GM23338 (cell line): ENCODE data around the gene CACNA1C. TPM values are rescaled to one million over a fixed set of nuclear protein-coding genes. Genes with fewer than 3 reads are reported as not detected.
A peak's percentile ranks its signal among the peaks of the same experiment; 100 is the strongest.

ENCODE experiments used
- ATAC-seq: fragments of 200-7000 bp; cut with Tn5 transposase; 3 replicates; pipeline ENCODE4 v1.9.1; 2020
- DNase-seq: peaks from one replicate; pipeline ENCODE4 v3.0.0-alpha.2; 2015; ENCODE audit warnings: low spot score
- H2AFZ ChIP-seq: fragments of 200-600 bp; sonication (generic); 2 replicates; pipeline ENCODE4 v1.8.0; 2016; ENCODE audit warnings: antibody characterized with exemption, mild to moderate bottlenecking, moderate library complexity
- H3F3A ChIP-seq: fragments of 200-600 bp; sonication (generic); replicated peaks from 2 replicates; pipeline ENCODE4 v1.8.0; 2017; ENCODE audit warnings: antibody characterized with exemption, mixed run types, low read depth
- H3K27ac ChIP-seq: fragments of 200-600 bp; sonication (generic); 2 replicates; pipeline ENCODE4 v1.6.1; 2016; ENCODE audit warnings: low read depth
- H3K27me3 ChIP-seq: fragments of 200-600 bp; sonication (generic); 2 replicates; pipeline ENCODE4 v1.8.0; 2016; ENCODE audit warnings: mild to moderate bottlenecking, mixed run types, moderate library complexity; ENCODE audit not compliant: insufficient read depth
- H3K36me3 ChIP-seq: fragments of 200-600 bp; sonication (generic); 2 replicates; pipeline ENCODE4 v1.8.0; 2016; ENCODE audit warnings: mild to moderate bottlenecking; ENCODE audit not compliant: insufficient read depth
- H3K4me1 ChIP-seq: fragments of 200-600 bp; sonication (generic); 2 replicates; pipeline ENCODE4 v1.8.0; 2016; ENCODE audit warnings: mild to moderate bottlenecking, moderate library complexity; ENCODE audit not compliant: insufficient read depth
- H3K4me2 ChIP-seq: fragments of 200-600 bp; sonication (generic); 2 replicates; pipeline ENCODE4 v1.7.1; 2017; ENCODE audit warnings: mixed run types
- H3K4me3 ChIP-seq: fragments of 200-600 bp; sonication (generic); 2 replicates; pipeline ENCODE4 v1.6.1; 2016; ENCODE audit warnings: mixed run types
- H3K79me2 ChIP-seq: fragments of 200-600 bp; sonication (generic); replicated peaks from 2 replicates; pipeline ENCODE4 v1.8.0; 2017; ENCODE audit warnings: mild to moderate bottlenecking; ENCODE audit not compliant: insufficient read depth
- H3K9me2 ChIP-seq: fragments of 200-600 bp; sonication (generic); 2 replicates; pipeline ENCODE4 v1.8.0; 2017; ENCODE audit not compliant: insufficient read depth
- H4K20me1 ChIP-seq: fragments of 200-600 bp; sonication (generic); replicated peaks from 2 replicates; pipeline ENCODE4 v1.8.0; 2017; ENCODE audit warnings: mild to moderate bottlenecking; ENCODE audit not compliant: insufficient read depth
- H3K27ac Mint-ChIP-seq: 2 replicates; pipeline ENCODE4 v1.8.0; 2020; ENCODE audit warnings: inconsistent platforms, mild to moderate bottlenecking, moderate library complexity, mixed read lengths
- H3K27me3 Mint-ChIP-seq: 3 replicates; pipeline ENCODE4 v1.8.0; 2022; ENCODE audit warnings: low read depth, mild to moderate bottlenecking, moderate library complexity, mixed read lengths, inconsistent platforms; ENCODE audit not compliant: insufficient read depth, poor library complexity
- H3K36me3 Mint-ChIP-seq: 3 replicates; pipeline ENCODE4 v1.8.0; 2021; ENCODE audit warnings: low read depth, mild to moderate bottlenecking, inconsistent platforms, moderate library complexity, mixed read lengths
- H3K4me1 Mint-ChIP-seq: 3 replicates; pipeline ENCODE4 v1.8.0; 2020; ENCODE audit warnings: mild to moderate bottlenecking, inconsistent platforms, mixed read lengths
- H3K4me3 Mint-ChIP-seq: 3 replicates; pipeline ENCODE4 v1.8.0; 2021; ENCODE audit warnings: moderate library complexity, mild to moderate bottlenecking, inconsistent platforms, mixed read lengths
- H3K9me3 Mint-ChIP-seq: 3 replicates; pipeline ENCODE4 v1.8.0; 2020; ENCODE audit warnings: moderate library complexity, mild to moderate bottlenecking, inconsistent platforms, mixed read lengths
- EZH2phosphoT487 ChIP-seq: fragments of 200-600 bp; sonication (generic); IDR thresholded peaks from one replicate; pipeline ENCODE4 v1.8.1; 2018; ENCODE audit warnings: antibody characterized with exemption; ENCODE audit not compliant: unreplicated experiment
- NANOG ChIP-seq: IDR thresholded peaks from 2 replicates; pipeline ENCODE4 v1.6.1; 2016; ENCODE audit warnings: antibody characterized with exemption, borderline replicate concordance
- REST ChIP-seq: IDR thresholded peaks from one replicate; pipeline ENCODE4 v1.6.1; 2018; ENCODE audit warnings: antibody characterized with exemption; ENCODE audit not compliant: unreplicated experiment
- STAT1 ChIP-seq: IDR thresholded peaks from one replicate; pipeline ENCODE4 v1.6.1; 2016; ENCODE audit warnings: antibody characterized with exemption; ENCODE audit not compliant: unreplicated experiment
- ZNF462 ChIP-seq: fragments of 250-450 bp; sonication (Bioruptor Pico); IDR thresholded peaks from 2 replicates; pipeline ENCODE4 v1.5.0; 2020; ENCODE audit warnings: mild to moderate bottlenecking, moderate library complexity
- polyA plus RNA-seq: library from polyadenylated mRNA; unstranded; fragments of >200 nt; fragmentation: Nextera tagmentation; extraction: Ambion mirVana; gene quantifications from 2 replicates; pipeline ENCODE4 v1.2.1, GENCODE V29; 2016
- total RNA-seq: library from RNA; depleted of rRNA; stranded (reverse); fragments of >200 nt; shearing (Covaris generic); gene quantifications from 2 replicates; pipeline ENCODE4 v1.2.3, GENCODE V29; 2014

Gene CACNA1C
- total and polyA plus RNA-seq, 2 experiments from 2014 or later, result 0.78 to 2.1 TPM

- TF ChIP-seq ZNF462 (CRISPR knock-in tag) (no peak), STAT1 (no peak), EZH2phosphoT487 (no peak), NANOG (no peak)
Measured at GRCh38 chr12:2319136-2319535, 266.3 kb downstream of the CACNA1C start (continued).

GRCh38 chr12:2319737-2320506 is 267.1 kb downstream of the CACNA1C start:
- no peaks in the 10 kb centered on the region for H3K4me1 ChIP-seq
- H3K79me2 ChIP-seq, result no peaks in the 10 kb centered on the region
- H3K27me3 ChIP-seq, result no peaks in the 10 kb centered on the region
- Mint-ChIP-seq H3K27ac (peak overlapping the region; percentile 20; the same call in 1 of the 2 replicates), H3K9me3 (no peaks in the 10 kb centered on the region), H3K27me3 (peaks cover 3% of the 10 kb centered on the region), H3K36me3 (no peaks in the 10 kb centered on the region), H3K4me1 (peaks cover 2% of the 10 kb centered on the region), H3K4me3 (no peak overlapping the region)
- ATAC-seq (no peak), DNase-seq (no peak)
- no peak overlapping the region for H3K4me3 ChIP-seq
- H3F3A ChIP-seq, result no peaks in the 10 kb centered on the region
- H3K27ac ChIP-seq, result no peak overlapping the region
- H4K20me1 ChIP-seq, result no peaks in the 10 kb centered on the region
- no peaks in the 10 kb centered on the region for H3K36me3 ChIP-seq
- H3K4me2 ChIP-seq, result no peak overlapping the region
- H2AFZ ChIP-seq, result no peak overlapping the region
- no peaks in the 10 kb centered on the region for H3K9me2 ChIP-seq
- TF ChIP-seq REST (no peak), NANOG (no peak)
